Caco-2 (cell line): ENCODE measurements around the gene HOXC13. TPM values are rescaled to one million over a fixed set of nuclear protein-coding genes. Genes with fewer than 3 reads are reported as not detected.

Experiments
- BruUV-seq: library from RNA; stranded (reverse); fragments of 400-500 nt; replicated peaks from 2 replicates; lab custom pipeline; 2021; lab: Mats Ljungman, UMichigan
- CTCF ChIA-PET: fragments of 300-600 bp; sonication (Branson Sonifier 250); formaldehyde crosslinking; loops from one replicate; lab custom pipeline; 2022; ENCODE audit warnings: antibody characterized with exemption; lab: Charles Lee
- POLR2A ChIA-PET: fragments of 300-600 bp; sonication (Branson Sonifier 250); formaldehyde crosslinking; loops from one replicate; lab custom pipeline; 2022; ENCODE audit warnings: antibody characterized with exemption; lab: Charles Lee
- DNase-seq, 2 experiments: peaks; one replicate each; pipeline versions ENCODE4 v3.0.0 to v3.0.0-alpha.2; 2020 to 2022
- H3K27me3 ChIP-seq: replicated peaks from 2 replicates; pipeline ENCODE4 v1.6.0; 2011; ENCODE audit warnings: low read length; ENCODE audit not compliant: control insufficient read depth, insufficient read depth
- H3K36me3 ChIP-seq: 2 replicates; pipeline ENCODE4 v1.5.1; 2011; ENCODE audit warnings: low read length; ENCODE audit not compliant: control insufficient read depth, insufficient read depth
- H3K4me1 ChIP-seq: fragments of 250-450 bp; sonication (Bioruptor Pico); 2 replicates; pipeline ENCODE4 v1.5.1; 2020; ENCODE audit warnings: mild to moderate bottlenecking
- H3K4me3 ChIP-seq: 2 replicates; pipeline ENCODE4 v1.5.1; 2011; ENCODE audit warnings: low read depth, mild to moderate bottlenecking, control low read depth, low read length
- H3K9me3 ChIP-seq: fragments of 250-450 bp; sonication (Bioruptor Pico); 2 replicates; pipeline ENCODE4 v1.5.1; 2020; ENCODE audit warnings: mild to moderate bottlenecking, moderate library complexity
- H3K27ac Mint-ChIP-seq: one replicate; pipeline ENCODE4 v1.8.0; 2022; ENCODE audit warnings: mixed read lengths; ENCODE audit not compliant: unreplicated experiment
- H3K27me3 Mint-ChIP-seq: one replicate; pipeline ENCODE4 v1.8.0; 2022; ENCODE audit warnings: mixed read lengths; ENCODE audit not compliant: insufficient read depth, unreplicated experiment
- H3K36me3 Mint-ChIP-seq: one replicate; pipeline ENCODE4 v1.8.0; 2022; ENCODE audit warnings: mild to moderate bottlenecking, mixed read lengths; ENCODE audit not compliant: insufficient read depth, unreplicated experiment
- H3K4me1 Mint-ChIP-seq: one replicate; pipeline ENCODE4 v1.8.0; 2022; ENCODE audit warnings: low read depth, mixed read lengths; ENCODE audit not compliant: unreplicated experiment
- H3K4me3 Mint-ChIP-seq: one replicate; pipeline ENCODE4 v1.8.0; 2022; ENCODE audit warnings: mild to moderate bottlenecking, moderate library complexity, mixed read lengths; ENCODE audit not compliant: unreplicated experiment
- H3K9me3 Mint-ChIP-seq: one replicate; pipeline ENCODE4 v1.8.0; 2022; ENCODE audit warnings: mixed read lengths; ENCODE audit not compliant: unreplicated experiment
- intact Hi-C: fragments of 100-400 bp; cut with micrococcal nuclease; formaldehyde crosslinking; loops from one replicate; pipeline ENCODE4 v1.10.0; 2022; ENCODE audit not compliant: unreplicated experiment
- total RNA-seq: library from RNA; stranded (reverse); gene quantifications from 2 replicates; pipeline ENCODE4 v1.2.3, GENCODE V29; 2022
- TF ChIP-seq, protein P1 (sequence below), 2 experiments: fragments of 200-600 bp in 1 of 2; IDR thresholded peaks; 1 replicate in 1 of 2; 2 replicates in 1 of 2; pipeline versions ENCODE4 v1.5.1 to v1.8.0; 2011 to 2022; ENCODE audit warnings: antibody characterized with exemption in 1 of 2, control low read depth in 1 of 2, inconsistent platforms in 1 of 2, low read depth in 1 of 2, low read length in 1 of 2, mild to moderate bottlenecking in 1 of 2, moderate library complexity in 1 of 2; ENCODE audit not compliant: insufficient read depth in 1 of 2, severe bottlenecking in 1 of 2, unreplicated experiment in 1 of 2

HOXC13 gene
- total RNA-seq, 1 experiment from 2014 or later, result 6.4 TPM

DNA sequence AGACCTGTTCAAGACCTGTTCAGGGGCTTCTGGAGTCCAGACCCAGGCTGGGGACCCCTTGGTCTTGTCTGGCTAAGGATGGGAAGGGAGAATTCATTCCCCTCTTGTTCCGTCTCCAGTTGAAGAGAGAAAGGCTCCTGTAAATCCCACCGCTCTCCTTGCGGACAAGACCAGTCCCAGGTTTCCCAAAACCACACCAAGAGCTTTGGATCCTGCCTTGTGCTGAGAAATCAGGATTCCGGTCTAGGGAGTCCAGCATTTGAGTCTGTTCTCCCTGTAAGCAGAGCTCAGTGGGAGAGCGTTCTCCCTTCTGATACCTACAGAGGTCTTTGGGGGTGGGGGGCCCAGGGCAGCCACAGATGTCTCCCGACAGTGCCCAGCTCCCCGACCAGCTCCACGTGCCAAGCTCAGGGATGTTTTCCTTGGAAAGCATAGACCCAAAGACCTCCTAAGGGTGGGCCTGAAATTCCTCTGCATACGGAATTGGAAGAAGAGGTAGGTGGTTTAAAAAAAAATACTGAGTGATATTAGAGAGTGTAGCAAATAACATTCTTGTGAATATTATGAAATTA is 1.9 kb downstream of the HOXC13 start:
- H3K27me3 ChIP-seq, result no peaks in the 10 kb centered on the region; the same call in 1 of the 2 replicates
- H3K27ac Mint-ChIP-seq, result peak overlapping the region; percentile 79

DNA sequence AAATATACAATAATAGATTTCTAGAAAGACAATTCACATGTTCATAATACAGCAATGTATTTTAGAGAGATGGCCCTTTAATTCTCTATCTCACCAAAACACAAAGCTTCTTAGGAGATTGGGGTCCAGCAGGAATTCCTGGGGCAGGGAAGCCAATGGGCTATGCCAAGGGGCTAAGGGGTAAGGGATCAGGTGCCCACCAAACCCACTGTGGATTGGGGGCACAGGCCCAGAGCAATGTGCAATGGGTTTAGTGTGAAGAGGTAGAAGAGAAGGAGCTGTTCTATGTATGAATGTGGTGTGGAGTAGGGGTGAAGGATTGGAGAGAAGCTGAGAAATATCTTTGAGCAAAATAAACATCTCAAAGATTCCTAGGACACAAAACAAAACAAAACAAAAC is 2.6 kb downstream of the HOXC13 start:
- no TSS peak for BruUV-seq
- Histone ChIP-seq H3K4me1 (no peaks in the 10 kb centered on the region), H3K36me3 (no peaks in the 10 kb centered on the region), H3K4me3 (no peak overlapping the region), H3K9me3 (no peaks in the 10 kb centered on the region), H3K27me3 (no peaks in the 10 kb centered on the region; the same call in 1 of the 2 replicates)
- Mint-ChIP-seq H3K4me1 (peaks cover 13% of the 10 kb centered on the region), H3K27me3 (no peaks in the 10 kb centered on the region), H3K27ac (no peak overlapping the region), H3K36me3 (peaks cover 13% of the 10 kb centered on the region), H3K4me3 (no peak overlapping the region), H3K9me3 (no peaks in the 10 kb centered on the region)
- ChIA-PET CTCF (interaction anchor here (4.3 kb wide), 1 partner anchor 11 kb away, joined by 18 read pairs; no protein-coding TSS in a partner anchor), POLR2A (interaction anchor here (0.6 kb wide), 1 partner anchor 54 kb away, joined by 3 read pairs; no protein-coding TSS in a partner anchor)
- TF ChIP-seq, protein P1, sequence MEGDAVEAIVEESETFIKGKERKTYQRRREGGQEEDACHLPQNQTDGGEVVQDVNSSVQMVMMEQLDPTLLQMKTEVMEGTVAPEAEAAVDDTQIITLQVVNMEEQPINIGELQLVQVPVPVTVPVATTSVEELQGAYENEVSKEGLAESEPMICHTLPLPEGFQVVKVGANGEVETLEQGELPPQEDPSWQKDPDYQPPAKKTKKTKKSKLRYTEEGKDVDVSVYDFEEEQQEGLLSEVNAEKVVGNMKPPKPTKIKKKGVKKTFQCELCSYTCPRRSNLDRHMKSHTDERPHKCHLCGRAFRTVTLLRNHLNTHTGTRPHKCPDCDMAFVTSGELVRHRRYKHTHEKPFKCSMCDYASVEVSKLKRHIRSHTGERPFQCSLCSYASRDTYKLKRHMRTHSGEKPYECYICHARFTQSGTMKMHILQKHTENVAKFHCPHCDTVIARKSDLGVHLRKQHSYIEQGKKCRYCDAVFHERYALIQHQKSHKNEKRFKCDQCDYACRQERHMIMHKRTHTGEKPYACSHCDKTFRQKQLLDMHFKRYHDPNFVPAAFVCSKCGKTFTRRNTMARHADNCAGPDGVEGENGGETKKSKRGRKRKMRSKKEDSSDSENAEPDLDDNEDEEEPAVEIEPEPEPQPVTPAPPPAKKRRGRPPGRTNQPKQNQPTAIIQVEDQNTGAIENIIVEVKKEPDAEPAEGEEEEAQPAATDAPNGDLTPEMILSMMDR (IDR thresholded peaks at IDR 0.05; ENCODE audit: insufficient read depth in 1 of 2, low read depth in 1 of 2, low read length in 1 of 2, severe bottlenecking in 1 of 2, unreplicated experiment in 1 of 2), result no peak
- DNase-seq, result no peak
- intact Hi-C loops, result no loop called here

More for the DNA sequence above, 1.9 kb downstream of the HOXC13 start:
- CTCF ChIA-PET, result interaction anchor here (1.1 to 4.3 kb wide), 2 partner anchors 9 to 12 kb away, joined by 4 to 18 read pairs; no protein-coding TSS in a partner anchor
- intact Hi-C loops, result no loop called here
- TF ChIP-seq, protein P1 (IDR thresholded peaks at IDR 0.05; ENCODE audit: insufficient read depth in 1 of 2, low read depth in 1 of 2, low read length in 1 of 2, severe bottlenecking in 1 of 2, unreplicated experiment in 1 of 2), result no peak
- peak overlapping the region; percentile 81 for H3K4me3 Mint-ChIP-seq
- Histone ChIP-seq H3K9me3 (no peaks in the 10 kb centered on the region), H3K4me1 (no peaks in the 10 kb centered on the region), H3K36me3 (no peaks in the 10 kb centered on the region), H3K4me3 (peak overlapping the region; percentile 93)
- no peak for DNase-seq
- no peaks in the 10 kb centered on the region for H3K9me3 Mint-ChIP-seq
- POLR2A ChIA-PET, result interaction anchor here (0.6 to 1.3 kb wide), 4 partner anchors 11 to 54 kb away, joined by 3 to 15 read pairs (median 3); partner anchors contain the start of gene HOXC12
- H3K27me3 Mint-ChIP-seq, result no peaks in the 10 kb centered on the region
- H3K4me1 Mint-ChIP-seq, result peaks cover 13% of the 10 kb centered on the region
- BruUV-seq, result no TSS peak
- peaks cover 13% of the 10 kb centered on the region for H3K36me3 Mint-ChIP-seq

DNA sequence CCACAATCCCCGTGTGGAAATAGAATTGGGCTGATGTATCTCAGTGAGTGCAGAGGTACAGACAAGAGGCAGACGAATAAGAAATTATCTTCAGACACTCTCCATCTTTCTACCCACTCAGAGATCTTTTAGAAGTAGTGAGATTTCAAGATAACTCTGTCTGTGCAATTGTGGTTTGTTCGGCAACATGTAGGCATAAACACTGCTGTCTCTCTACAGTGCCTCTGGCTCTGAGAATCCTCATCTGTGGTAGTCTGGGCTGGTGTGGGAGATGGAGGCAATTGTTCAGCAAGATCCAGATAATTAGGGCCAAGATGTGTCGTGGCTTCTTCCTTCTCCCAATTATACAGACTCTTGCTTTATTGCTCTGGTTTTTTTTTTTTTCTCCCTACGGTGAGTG is 3.1 kb downstream of the HOXC13 start:
- POLR2A ChIA-PET, result no interaction called here

More for the DNA sequence above, 3.1 kb downstream of the HOXC13 start:
- H3K27me3 Mint-ChIP-seq, result no peaks in the 10 kb centered on the region
- H3K9me3 Mint-ChIP-seq, result no peaks in the 10 kb centered on the region
- no TSS peak for BruUV-seq
- H3K4me1 ChIP-seq, result no peaks in the 10 kb centered on the region
- no peaks in the 10 kb centered on the region; the same call in 1 of the 2 replicates for H3K27me3 ChIP-seq
- no peak overlapping the region for H3K4me3 Mint-ChIP-seq
- no peaks in the 10 kb centered on the region for H3K36me3 ChIP-seq
- H3K9me3 ChIP-seq, result no peaks in the 10 kb centered on the region
- CTCF ChIA-PET, result interaction anchor here (0.9 to 4.3 kb wide), 2 partner anchors 11 to 38 kb away, joined by 5 to 18 read pairs; no protein-coding TSS in a partner anchor
- no peak overlapping the region for H3K27ac Mint-ChIP-seq
- no peak overlapping the region for H3K4me3 ChIP-seq
- TF ChIP-seq, protein P1 (IDR thresholded peaks at IDR 0.05; ENCODE audit: insufficient read depth in 1 of 2, low read depth in 1 of 2, low read length in 1 of 2, severe bottlenecking in 1 of 2, unreplicated experiment in 1 of 2), result no peak
- peaks cover 13% of the 10 kb centered on the region for H3K4me1 Mint-ChIP-seq
- intact Hi-C loops, result no loop called here
- H3K36me3 Mint-ChIP-seq, result peaks cover 13% of the 10 kb centered on the region
- DNase-seq, result no peak
